Activated T-helper 9 cell treated with anti-CD3 and anti-CD28 coated beads, Interleukin-2, amount 50 U/mL, for 16 hours (primary cell): ENCODE data around the gene MT1B.

ENCODE experiments used
- DNase-seq: peaks from one replicate; pipeline ENCODE4 v3.0.0-alpha.2; 2020; ENCODE audit warnings: low read depth

MT1B gene

DNA sequence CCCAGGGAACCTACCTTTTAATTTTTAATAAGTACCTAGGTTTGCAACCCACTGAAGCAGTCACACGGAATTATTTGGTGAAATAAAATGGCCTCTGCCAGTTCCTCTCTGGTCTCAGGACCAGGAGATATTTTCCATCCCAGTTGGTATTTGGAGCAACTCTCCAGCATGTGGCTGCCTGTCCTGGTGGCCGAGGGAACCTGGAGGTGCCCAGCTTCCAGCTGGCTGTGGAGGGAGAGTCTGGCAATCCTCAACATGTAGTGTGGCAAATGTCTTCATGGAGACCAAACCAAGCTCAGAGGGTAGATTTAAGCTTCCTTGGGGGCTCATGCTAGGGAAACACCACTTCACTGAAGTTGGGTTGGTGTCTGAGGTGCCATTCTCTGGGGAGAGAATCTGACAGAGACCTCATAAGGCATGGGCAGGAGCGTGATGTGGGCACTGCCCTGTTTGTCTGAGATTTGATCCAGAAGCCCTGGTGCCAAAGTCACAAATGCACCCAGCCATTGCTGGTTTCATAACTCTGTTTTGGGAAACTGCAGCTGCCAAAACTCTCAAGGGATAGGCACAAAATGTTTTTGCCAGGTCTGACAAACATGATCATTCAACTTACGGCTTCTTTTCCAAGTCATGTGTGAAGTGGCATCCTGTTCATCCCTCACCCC lies 33.4 kb downstream of the MT1B start:
- DNase-seq: no peak

DNA sequence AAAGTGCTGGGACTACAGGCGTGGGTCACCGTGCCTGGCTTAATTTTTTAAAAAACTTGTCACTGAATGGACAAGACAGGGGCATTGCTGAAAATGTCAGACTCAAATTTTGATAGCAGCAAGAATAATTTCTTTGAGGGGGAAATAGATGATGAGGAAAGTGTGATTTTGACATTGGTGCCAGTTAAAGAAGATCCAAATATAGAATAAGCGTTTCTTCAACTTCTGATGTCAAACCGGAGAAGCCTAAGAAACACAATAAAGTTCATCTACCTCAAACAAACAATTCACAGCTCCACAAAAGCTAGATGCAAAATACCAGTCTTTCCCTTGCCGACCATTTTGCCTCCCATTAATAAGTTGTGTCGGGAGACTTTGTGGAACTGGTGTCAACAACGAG lies 35.1 kb downstream of the MT1B start:
- no peak for DNase-seq

DNA sequence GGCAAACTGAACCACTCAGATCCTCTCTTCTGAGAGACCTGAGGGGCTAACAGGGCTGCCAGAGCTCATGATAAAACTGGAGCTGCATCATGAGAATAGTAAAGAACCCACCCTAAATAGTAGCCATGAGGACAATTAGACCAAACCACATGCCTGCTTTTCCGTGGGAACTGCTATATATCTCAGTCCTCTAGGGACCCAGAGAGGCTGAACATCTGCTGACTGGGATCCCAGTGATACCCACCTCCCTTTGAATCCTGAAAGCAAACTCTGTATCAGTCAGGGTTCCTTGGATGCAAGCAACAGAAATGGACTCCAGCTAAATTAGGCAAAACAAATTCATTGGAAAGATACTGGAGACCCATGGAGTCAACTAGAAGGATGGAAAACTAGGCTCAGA lies 37.1 kb downstream of the MT1B start:
- no peak for DNase-seq

DNA sequence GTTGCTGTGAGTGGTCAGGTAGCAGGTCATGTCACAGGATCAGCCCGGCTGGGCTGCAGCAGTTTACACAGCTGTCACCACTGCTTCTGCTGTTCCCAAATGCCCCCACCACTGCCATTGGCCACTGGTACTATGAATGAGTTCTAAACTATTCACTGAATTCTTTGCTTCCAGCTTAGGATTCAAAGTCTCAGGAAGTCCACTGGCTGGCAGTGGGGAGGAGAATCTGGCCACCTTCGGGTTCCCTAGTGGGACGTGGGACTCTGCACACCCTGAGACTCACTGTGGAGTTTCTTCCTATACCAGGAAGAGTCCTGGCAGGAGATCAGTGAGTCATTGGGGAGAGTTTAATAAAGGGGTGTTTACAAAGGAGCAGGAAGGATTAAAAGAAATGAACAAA lies 37.5 kb downstream of the MT1B start:
- no peak for DNase-seq

DNA sequence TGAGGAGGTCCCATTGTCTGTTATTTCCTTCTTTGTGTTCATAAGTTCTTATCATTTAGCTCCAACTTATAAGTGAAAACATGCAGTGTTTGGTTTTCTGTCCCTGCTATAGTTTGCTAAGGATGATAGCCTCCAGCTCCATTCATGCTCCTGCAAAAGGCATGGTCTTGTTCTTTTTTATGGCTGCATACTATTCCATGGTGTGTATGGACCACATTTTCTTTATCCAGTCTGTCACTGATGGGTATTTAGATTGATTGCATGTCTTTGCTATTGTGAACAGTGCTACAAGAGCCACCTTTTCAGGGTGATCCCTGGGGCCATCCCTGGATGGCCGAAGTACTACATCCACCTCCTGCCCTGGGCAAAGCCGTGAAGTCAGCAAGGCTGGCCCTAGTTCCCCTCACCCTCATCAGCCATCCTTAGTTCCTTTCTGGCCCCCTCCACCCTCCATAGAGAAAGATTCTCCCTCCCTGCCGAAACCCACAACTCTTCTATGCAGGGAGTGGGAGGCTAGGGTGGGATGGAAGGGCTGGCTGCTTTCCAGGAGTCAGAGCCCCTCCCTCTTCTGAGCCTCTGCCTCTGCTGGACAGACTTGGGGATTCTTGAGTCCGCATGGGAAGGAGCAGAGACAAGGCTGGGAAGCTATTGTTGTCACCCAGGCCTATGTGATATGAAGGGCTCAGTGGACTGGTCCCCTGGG lies 38.9 kb downstream of the MT1B start:
- DNase-seq: no peak

DNA sequence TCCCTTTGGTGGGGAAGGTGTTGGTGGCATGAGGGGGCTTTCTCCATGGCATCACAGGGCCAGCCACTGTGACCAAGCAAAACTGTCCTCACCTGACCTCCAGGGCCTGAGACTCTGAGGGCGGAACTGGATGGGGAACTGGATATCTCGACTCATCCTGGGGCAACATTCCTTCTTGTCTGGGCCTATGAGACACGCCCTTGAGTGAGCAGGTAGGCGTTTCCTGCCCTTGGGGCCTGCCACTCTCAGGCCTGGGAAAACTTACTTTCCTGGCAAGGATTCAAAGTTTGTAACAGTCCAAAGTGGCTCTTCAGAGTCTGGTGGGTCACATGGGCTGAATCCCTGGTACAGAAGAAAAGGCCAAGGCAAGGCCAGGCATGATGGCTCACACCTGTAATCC lies 40.2 kb downstream of the MT1B start:
- DNase-seq: no peak

DNA sequence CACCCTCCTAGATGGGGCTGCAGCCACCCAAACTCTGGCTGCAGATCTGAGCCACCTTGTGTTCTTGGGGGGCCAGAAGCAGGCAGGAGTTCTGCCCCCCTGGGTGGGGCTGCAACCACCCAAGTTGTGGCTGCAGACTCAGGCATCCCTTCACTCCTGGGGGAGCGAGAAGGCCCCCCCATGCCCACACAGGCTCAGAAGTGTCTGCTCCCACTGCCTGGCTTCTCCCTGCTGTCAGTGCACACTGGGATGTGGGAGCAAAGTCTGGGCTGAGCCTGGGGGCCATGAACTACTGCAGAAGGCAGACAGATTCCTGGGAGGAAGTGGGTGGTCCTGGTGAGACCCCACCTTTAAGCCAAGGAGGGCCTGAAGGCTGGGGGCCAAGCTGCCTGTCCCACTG lies 43.6 kb downstream of the MT1B start:
- DNase-seq: no peak

DNA sequence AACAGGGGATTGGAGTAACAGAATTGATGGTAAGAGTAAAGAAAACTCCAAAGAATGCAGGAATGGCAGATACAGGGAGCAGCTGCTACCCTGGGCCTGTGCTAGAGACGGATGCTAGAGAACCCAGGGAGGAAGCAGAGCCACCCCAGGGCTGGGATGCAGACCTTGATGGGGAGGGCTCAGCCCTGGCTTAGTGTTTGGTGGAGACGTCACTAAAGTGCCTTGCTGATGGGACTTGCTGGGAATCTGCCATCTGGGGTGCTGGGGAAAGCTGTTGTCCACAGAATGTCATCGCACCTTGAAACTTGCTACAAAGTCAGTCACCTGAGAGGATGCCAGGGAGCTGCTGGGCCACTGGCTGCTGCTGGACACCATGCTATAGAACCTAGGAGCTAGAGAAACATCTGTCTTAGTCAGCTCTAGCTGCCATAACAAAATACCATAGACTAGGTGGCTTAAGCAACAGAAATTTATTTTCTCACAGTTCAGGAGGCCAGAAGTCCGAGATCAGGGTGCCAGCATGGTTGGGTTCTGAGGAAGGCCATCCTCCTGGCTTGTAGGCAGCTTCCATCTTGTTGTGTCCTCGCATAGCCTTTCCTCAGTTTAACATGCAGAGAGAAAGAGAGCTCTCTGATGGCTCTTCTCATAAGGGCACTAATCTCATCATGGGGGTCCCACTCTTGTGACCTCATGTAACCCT lies 45.9 kb downstream of the MT1B start:
- no peak for DNase-seq

DNA sequence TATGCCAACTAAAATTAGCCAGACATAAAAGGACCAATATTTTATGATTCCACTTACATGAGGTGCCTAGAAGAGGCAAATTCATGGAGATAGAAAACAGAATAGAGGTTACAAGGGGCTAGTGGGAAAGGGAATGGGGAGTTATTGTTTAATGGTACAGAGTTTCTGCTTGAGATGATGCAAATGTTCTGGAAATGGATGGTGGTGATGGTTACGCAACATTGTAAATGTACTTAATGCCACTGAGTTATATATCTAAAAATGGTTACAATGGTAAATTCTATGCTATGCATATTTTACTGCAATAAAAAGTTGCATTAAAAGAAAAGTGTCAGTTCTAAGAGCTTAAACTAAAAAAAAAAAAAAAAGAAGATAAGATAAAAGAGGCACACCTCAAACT lies 48.5 kb downstream of the MT1B start:
- no peak for DNase-seq

DNA sequence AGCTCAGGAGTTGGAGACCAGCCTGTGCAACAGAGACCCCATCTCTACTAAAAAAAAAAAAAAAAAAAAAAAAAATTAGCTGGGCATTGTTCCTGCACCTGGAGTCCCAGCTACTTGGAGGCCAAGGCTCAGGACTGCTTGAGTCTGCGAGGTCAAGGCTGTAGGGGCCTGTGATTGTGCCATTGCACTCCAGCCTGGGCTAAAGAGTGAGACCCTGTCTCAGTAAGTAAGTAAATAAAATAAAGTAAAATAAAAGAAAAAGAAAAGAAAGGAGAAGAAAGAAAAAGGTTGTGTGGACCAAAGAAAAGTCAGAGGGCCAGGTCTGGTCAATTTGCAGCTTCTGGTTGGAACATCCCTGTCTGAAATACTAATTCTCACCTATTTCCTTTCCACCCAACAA lies 48.9 kb downstream of the MT1B start:
- no peak for DNase-seq

DNA sequence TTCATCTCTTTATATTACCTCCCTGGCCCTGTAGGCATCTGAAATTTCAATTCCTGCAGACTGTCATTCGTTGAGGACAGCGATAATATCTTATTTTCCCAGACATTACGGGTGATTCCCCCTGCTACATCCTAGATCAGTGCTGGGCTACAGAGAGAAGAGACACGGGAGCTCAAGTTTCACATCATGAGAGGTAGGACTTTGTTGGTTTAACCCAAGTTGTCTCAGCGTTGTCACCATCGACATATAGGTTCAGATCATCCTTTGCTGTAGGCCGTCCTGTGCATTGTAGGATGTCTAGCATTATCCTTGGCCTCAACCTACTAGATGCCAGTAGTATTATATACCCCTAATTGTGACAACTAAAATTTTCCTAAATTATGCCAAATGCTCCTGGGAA lies 49.8 kb downstream of the MT1B start:
- no peak for DNase-seq
